ENCODE data around the gene CDCA3. TPM values are rescaled to one million over a fixed set of nuclear protein-coding genes. Genes with fewer than 3 reads are reported as not detected.
A peak's percentile ranks its signal among the peaks of the same experiment; 100 is the strongest.
"Not testable (repeated sequence)": the region's sequence is repeated elsewhere in the genome, so short reads cannot be mapped to it uniquely, and the experiment has no call there.

Gene CDCA3
- total and polyA plus RNA-seq, 2 donors (not counting 1 experiment from before 2014, with no cell fraction given) = 9.1 to 9.4 TPM

- peak overlapping the region; percentile 51 for H3K4me2 ChIP-seq (ENCODE audit: extremely low read depth, insufficient read depth, low read length)
- H3K27me3 ChIP-seq (ENCODE audit: control insufficient read depth, insufficient read depth, low read length) = no peaks in the 10 kb centered on the region
- no peaks in the 10 kb centered on the region for H3K4me1 ChIP-seq (ENCODE audit: control insufficient read depth, extremely low read depth, insufficient read depth, low read length)
- H3K27ac ChIP-seq (ENCODE audit: insufficient read depth, low read length) = peak overlapping the region; percentile 86
- no peaks in the 10 kb centered on the region for H3K36me3 ChIP-seq (ENCODE audit: control insufficient read depth, insufficient read depth, low read length)
- H2AFZ ChIP-seq (ENCODE audit: low read length) = peak overlapping the region; percentile 58
- peak overlapping the region; percentile 48 for H3K9ac ChIP-seq (ENCODE audit: insufficient read depth, low read length)
- DNase-seq (ENCODE audit: low read depth in 2 of 2) = peak; percentile 91 to 96
- peak overlapping the region; percentile 19 to 64 (median 42) for H3K4me3 ChIP-seq (replicated peaks in 1 of 4; ENCODE audit: control extremely low read depth in 1 of 4, insufficient read depth in 1 of 4, low read depth in 3 of 4, low read length in 4 of 4)
- TF ChIP-seq CTCF (conservative IDR thresholded peaks at IDR 0.05 in 1 of 2, IDR thresholded peaks at IDR 0.05 in 1 of 2; ENCODE audit: low read depth in 1 of 2, low read length in 2 of 2) (peak; percentile 42 to 58), EZH2 (IDR thresholded peaks at IDR 0.05; ENCODE audit: low read length, missing control alignments) (no peak)
- H3K79me2 ChIP-seq (ENCODE audit: control insufficient read depth, insufficient read depth, low read length) = no peaks in the 10 kb centered on the region
- no peaks in the 10 kb centered on the region for H3K9me3 ChIP-seq (ENCODE audit: control insufficient read depth, insufficient read depth, low read depth, low read length)
- H4K20me1 ChIP-seq (ENCODE audit: control insufficient read depth, extremely low read depth, insufficient read depth, low read length) = no peaks in the 10 kb centered on the region
These were observed 39.9 kb upstream of the CDCA3 start for GRCh38 chr12:6890789-6891645.

GRCh38 chr12:6889775-6890573 lies 38.9 kb upstream of the CDCA3 start:
- H3K9me3 ChIP-seq (ENCODE audit: control insufficient read depth, insufficient read depth, low read depth, low read length); H3K79me2 ChIP-seq (ENCODE audit: control insufficient read depth, insufficient read depth, low read length); H3K36me3 ChIP-seq (ENCODE audit: control insufficient read depth, insufficient read depth, low read length); H3K27me3 ChIP-seq (ENCODE audit: control insufficient read depth, insufficient read depth, low read length); H3K4me3 ChIP-seq (replicated peaks in 1 of 4; ENCODE audit: control extremely low read depth in 1 of 4, insufficient read depth in 1 of 4, low read depth in 3 of 4, low read length in 4 of 4); H2AFZ ChIP-seq (ENCODE audit: low read length); H4K20me1 ChIP-seq (ENCODE audit: control insufficient read depth, extremely low read depth, insufficient read depth, low read length); DNase-seq (ENCODE audit: low read depth in 2 of 2); H3K4me1 ChIP-seq (ENCODE audit: control insufficient read depth, extremely low read depth, insufficient read depth, low read length); H3K4me2 ChIP-seq (ENCODE audit: extremely low read depth, insufficient read depth, low read length); H3K9ac ChIP-seq (ENCODE audit: insufficient read depth, low read length): not testable (repeated sequence)
- H3K27ac ChIP-seq (ENCODE audit: insufficient read depth, low read length) = peak overlapping the region; percentile 86

DNA sequence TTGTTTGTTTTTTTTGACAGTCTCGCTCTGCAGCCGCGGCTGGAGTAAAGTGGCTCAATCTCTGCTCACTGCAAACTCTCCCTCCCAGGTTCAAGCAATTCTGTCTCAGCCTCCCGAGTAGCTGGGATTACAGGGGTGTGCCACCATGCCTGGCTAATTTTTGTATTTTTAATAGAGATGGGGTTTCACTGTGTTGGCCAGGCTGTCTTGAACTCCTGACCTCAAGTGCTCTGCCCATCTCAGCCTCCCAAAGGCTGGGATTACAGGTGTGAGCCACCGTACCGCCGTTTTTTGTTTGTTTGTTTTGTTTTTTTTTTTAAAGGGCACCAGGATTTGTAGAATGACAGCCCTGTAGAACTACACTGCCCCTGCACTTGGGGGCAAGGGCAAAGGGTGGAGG lies 37.7 kb upstream of the CDCA3 start:
- not testable (repeated sequence) for H3K27me3 ChIP-seq (ENCODE audit: control insufficient read depth, insufficient read depth, low read length); H3K79me2 ChIP-seq (ENCODE audit: control insufficient read depth, insufficient read depth, low read length); H3K36me3 ChIP-seq (ENCODE audit: control insufficient read depth, insufficient read depth, low read length); H3K4me3 ChIP-seq (replicated peaks in 1 of 4; ENCODE audit: control extremely low read depth in 1 of 4, insufficient read depth in 1 of 4, low read depth in 3 of 4, low read length in 4 of 4); H3K4me1 ChIP-seq (ENCODE audit: control insufficient read depth, extremely low read depth, insufficient read depth, low read length); H4K20me1 ChIP-seq (ENCODE audit: control insufficient read depth, extremely low read depth, insufficient read depth, low read length); H3K9me3 ChIP-seq (ENCODE audit: control insufficient read depth, insufficient read depth, low read depth, low read length); DNase-seq (ENCODE audit: low read depth in 2 of 2); H3K9ac ChIP-seq (ENCODE audit: insufficient read depth, low read length); H2AFZ ChIP-seq (ENCODE audit: low read length); H3K27ac ChIP-seq (ENCODE audit: insufficient read depth, low read length); H3K4me2 ChIP-seq (ENCODE audit: extremely low read depth, insufficient read depth, low read length)
